RPMI7951 (cell line): ENCODE measurements around the gene PUS7L. TPM values are rescaled to one million over a fixed set of nuclear protein-coding genes. Genes with fewer than 3 reads are reported as not detected.

ENCODE experiments used
- total RNA-seq: library from RNA; depleted of rRNA; stranded (reverse); fragments of >200 nt; shearing (Covaris generic); gene quantifications from 2 replicates; pipeline ENCODE4 v1.2.3, GENCODE V29; 2014; rRNA removed

Gene PUS7L
- total RNA-seq, 1 experiment from 2014 or later = 14.1 TPM

Other genes starting within 250 kb of the PUS7L start
- gene ADAMTS20, start 206.6 kb downstream of the PUS7L start, total RNA-seq = not detected in 2 replicates
- gene IRAK4, start 161 bp upstream of the PUS7L start, total RNA-seq = 10.8 and 13.7 TPM in 2 replicates
- 188 and 222 TPM in 2 replicates for gene TWF1, start 47.5 kb upstream of the PUS7L start, total RNA-seq
- gene TMEM117, start 77.3 kb upstream of the PUS7L start, total RNA-seq = 14.3 and 14.9 TPM in 2 replicates